Daoy (cell line): ENCODE data around the gene UBE2D2. TPM values are rescaled to one million over a fixed set of nuclear protein-coding genes. Genes with fewer than 3 reads are reported as not detected.
"Not testable (repeated sequence)": the region's sequence is repeated elsewhere in the genome, so short reads cannot be mapped to it uniquely, and the experiment has no call there.

Source experiments
- DNase-seq: peaks from one replicate; pipeline ENCODE4 v3.0.0-alpha.2; 2015; ENCODE audit warnings: low read depth
- total RNA-seq: library from RNA; depleted of rRNA; stranded (reverse); fragments of >200 nt; shearing (Covaris generic); gene quantifications from 2 replicates; pipeline ENCODE4 v1.2.3, GENCODE V29; 2014

Gene UBE2D2
- total RNA-seq, 1 experiment from 2014 or later: 99.5 TPM

DNA sequence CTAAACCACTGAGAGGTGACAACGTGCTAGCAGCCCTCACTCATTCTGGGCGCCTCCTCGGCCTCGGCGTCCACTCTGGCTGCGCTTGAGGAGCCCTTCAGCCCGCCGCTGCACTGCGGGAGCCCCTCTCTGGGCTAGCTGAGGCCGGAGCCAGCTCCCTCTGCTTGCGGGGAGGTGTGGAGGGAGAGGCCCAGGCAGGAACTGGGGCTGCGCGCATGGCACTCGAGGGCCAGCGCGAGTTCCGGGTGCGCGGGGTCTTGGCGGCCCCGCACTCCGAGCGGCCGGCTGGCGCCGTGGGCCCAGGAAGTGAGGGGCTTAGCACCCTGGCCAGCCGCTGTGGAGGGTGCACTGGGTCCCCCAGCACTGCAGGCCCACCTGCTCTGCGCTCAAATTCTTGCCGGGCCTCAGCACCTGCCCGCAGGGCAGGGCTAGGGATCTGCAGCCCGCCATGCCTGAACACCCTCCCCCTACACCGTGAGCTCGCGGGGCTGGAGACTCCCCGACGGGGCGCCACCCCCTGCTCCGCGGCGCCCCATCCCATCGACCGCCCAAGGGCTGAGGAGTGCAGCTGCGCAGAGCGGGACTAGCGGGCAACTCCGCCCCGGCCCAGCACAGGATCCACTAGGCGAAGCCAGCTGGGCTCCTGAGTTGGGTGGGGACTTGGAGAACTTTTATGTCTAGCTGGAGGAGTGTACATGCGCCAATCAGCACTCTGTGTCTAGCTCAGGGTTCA lies 11.8 kb upstream of the UBE2D2 start:
- no peak for DNase-seq

DNA sequence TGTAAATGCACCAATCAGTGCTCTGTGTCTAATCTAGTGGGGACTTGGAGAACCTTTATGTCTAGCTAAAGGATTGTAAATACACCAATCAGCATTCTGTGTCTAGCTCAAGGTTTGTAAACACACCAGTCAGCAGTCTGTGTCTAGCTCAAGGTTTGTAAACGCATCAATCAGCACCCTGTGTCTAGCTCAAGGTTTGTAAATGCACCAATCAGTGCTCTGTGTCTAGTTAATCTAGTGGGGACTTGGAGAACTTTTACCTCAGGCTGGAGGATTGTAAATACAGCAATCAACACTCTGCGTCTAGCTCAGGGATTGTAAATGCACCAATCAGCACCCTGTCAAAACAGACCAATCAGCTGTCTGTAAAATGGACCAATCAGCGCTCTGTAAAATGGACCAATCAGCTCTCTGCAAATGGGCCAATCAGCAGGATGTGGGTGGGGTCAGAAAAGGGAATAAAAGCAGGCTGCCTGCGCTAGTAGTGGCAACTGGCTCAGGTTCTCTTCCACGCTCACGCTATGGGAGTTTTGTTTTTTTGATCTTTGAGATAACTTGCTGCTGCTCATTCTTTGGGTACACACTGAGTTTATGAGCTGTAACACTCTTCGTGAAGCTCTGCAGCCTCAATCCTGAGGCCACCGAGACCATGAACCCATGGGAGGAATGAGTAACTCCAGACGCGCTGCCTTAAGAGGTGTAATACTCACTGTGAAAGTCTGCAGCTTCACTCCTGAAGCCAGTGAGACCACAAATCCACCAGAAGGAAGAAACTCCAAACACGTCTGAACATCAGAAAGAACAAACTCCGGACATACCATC lies 10.9 kb upstream of the UBE2D2 start:
- DNase-seq: not testable (repeated sequence)

GRCh38 chr5:139551191-139551889 lies 9.8 kb upstream of the UBE2D2 start:
- DNase-seq: no peak

DNA sequence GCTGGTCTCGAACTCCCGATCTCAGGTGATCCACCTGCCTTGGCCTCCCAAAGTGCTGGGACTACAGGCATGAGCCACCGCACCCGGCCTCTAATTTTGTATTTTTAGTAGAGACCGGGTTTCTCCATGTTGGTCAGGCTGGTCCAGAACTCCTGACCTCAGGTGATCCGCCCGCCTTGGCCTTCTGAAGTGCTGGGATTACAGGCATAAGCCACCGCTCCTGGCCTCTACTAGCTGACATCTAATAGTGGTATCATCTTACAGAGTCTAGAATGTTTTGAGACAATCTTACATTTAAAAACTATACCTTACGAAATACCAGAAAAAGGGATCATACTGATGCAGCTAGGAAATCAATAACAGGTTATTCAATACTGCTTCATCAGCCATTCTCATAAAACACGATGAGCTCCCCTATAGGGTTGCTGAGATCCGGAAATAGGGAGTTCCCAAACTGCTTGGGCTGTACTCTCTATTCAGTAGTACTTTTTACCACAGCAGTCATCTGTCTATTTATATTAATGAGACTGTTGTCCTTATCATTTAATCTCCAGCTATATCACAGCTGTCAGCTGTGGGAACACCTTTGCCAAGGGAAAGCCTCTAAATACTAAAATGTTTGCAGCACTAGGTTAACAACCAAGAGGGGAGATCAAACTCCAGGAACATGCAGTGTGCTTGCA lies 8.1 kb upstream of the UBE2D2 start:
- no peak for DNase-seq

- no peak for DNase-seq
Observed at GRCh38 chr5:139554264-139554663, 6.9 kb upstream of the UBE2D2 start.

DNA sequence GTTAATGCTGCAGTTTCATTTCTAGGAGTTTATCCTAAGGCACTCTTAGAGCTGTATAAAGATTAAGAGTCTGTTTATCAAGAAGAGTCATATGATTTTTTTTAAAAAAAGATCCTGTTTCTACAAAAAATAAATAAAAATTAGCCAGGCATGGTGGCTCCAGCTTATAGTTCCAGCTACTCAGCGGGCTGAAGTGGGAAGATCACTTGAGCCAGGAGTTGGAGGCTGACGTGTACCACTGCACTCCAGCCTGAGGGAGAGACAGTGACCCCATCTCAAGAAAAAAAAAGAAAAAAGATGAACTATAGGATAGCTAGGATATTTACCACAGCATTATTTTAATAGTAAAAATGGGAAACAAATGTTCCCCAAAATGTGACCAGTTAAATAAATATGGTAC lies 3.3 kb upstream of the UBE2D2 start:
- no peak for DNase-seq

DNA sequence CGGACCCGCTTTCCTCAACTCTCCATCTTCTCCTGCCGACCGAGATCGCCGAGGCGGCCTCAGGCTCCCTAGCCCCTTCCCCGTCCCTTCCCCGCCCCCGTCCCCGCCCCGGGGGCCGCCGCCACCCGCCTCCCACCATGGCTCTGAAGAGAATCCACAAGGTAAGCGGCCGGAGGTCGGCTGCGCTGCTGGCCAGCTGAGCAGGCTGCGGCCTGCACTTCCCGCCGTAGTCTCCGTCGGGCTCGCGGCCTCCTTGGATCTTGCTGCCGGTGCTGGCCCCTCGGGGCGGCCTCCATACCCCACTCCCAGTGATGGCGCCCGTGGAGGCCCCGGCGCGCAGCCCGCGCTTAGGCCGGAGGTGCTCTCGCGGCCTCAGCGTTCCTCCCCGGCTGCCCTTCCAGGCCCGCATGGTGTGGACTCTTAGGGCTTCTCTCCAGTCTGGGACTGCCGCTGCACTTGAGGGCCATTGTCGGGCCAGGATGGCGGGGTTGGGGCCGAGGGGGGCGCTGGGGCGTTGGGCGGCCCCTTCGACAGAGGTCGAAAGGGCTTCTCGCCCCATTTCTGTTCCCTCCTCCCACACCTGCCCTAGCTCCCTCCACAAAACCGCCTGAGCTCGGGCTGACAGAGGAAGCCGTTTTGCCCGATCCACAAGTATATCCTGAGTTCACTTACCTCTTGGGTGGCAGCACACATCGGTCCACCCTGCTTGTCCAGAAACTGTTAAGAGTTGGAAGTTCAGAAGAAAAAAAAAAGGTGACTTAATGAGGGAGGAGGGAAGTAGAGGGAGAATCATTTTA lies 714 bp downstream of the UBE2D2 start:
- peak; percentile 43 for DNase-seq

- DNase-seq: no peak
Observed at GRCh38 chr5:139562847-139563246, 1.7 kb downstream of the UBE2D2 start.

- DNase-seq: no peak
Observed at GRCh38 chr5:139565411-139566305, 4.5 kb downstream of the UBE2D2 start.

- DNase-seq: no peak
Observed at GRCh38 chr5:139566611-139567010, 5.5 kb downstream of the UBE2D2 start.

GRCh38 chr5:139569270-139569955 lies 8.3 kb downstream of the UBE2D2 start:
- DNase-seq: no peak

- DNase-seq: no peak
Observed at GRCh38 chr5:139571543-139571942, 10.4 kb downstream of the UBE2D2 start.

- no peak for DNase-seq
Observed at GRCh38 chr5:139571966-139572365, 10.8 kb downstream of the UBE2D2 start.

DNA sequence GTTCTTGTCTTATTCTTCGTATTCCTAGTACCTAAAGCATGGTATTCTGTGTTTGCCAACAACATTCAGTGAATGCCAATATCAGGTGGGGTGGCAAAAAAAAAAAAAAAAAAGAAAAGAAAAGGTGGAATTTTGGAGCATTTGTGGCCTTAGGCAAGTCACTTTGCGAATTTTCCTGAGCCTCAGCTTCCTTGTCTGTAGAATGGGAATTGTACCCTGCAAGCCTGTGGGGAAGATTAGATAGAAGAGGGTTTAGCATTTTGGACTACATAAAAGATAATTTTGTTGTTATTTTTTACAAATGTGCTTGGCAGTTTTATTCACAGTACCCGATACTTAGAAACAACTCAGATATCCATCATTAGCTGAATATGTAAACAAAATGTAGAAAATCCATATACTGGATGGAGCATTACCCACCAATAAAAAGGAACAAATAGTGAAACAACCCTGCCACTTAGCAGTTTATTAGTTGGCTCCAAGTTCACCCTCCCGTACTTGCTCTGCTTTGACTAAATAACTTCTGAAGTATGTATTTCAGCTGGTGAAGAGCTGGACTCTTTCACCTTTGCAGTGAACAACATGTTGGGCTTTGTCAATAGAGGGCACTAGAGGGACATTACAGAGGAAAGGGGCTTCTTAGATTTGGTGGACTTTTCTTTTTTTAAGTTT lies 13.6 kb downstream of the UBE2D2 start:
- peak; percentile 27 for DNase-seq

DNA sequence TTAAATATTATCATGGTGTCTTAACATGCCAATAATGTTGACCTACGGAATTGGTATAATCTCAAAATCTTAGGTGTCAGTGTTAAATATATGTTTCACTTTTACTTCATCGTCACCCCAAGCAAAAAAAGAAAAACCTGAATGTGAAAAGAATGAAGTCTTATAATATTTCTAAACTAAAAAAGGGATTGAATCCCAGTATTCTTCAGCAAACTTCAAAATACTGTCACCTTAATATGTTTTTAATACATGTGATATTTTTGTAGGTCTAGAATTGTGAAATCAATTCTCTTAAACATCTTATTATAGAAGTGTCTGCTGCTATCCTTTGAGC lies 14.1 kb downstream of the UBE2D2 start:
- DNase-seq: no peak

GRCh38 chr5:139575751-139576150 lies 14.6 kb downstream of the UBE2D2 start:
- DNase-seq: no peak

- no peak for DNase-seq
Observed at GRCh38 chr5:139577689-139578290, 16.7 kb downstream of the UBE2D2 start.

DNA sequence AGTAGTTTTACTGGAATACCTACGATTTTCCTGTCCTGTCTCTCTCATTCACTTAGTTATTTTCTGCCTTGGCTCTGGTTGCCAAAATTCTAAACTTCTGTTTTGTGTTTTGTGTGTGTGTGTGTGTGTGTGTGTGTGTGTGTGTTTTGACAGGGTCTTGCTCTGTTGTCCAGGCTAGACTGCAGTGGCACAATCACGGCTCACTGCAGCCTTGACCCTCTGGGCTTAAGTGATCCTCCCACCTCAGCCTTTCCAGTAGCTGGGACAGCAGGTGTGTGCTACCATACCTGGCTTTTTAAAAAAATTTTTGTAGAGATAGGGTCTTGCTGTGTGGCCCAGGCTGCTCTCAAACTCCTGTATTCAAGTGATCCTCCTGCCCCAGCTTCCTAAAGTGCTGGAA lies 17.2 kb downstream of the UBE2D2 start:
- DNase-seq: no peak

DNA sequence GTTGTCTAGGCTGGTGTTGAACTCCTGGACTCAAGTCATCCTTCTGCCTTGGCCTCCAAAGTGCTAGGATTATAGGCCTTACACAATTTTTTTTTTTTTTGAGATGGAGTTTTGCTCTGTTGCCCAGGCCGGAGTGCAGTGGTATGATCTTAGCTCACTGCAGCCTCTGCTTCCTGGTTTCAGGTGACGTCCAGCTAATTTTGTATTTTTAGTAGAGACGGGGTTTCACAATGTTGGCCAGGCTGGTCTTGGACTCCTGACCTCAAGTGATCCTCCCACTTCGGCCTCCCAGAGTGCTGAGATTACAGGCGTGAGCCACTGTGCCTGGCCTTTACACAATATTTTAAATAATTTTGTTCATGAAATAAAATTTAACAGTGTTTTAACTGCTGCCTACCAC lies 21.0 kb downstream of the UBE2D2 start:
- not testable (repeated sequence) for DNase-seq
